ENCODE results near the gene SLC29A3. TPM values are rescaled to one million over a fixed set of nuclear protein-coding genes. Genes with fewer than 3 reads are reported as not detected.

SLC29A3 gene
- polyA plus RNA-seq, 3 donors, result 9.7 to 28.4 (median 16.6) TPM

DNA sequence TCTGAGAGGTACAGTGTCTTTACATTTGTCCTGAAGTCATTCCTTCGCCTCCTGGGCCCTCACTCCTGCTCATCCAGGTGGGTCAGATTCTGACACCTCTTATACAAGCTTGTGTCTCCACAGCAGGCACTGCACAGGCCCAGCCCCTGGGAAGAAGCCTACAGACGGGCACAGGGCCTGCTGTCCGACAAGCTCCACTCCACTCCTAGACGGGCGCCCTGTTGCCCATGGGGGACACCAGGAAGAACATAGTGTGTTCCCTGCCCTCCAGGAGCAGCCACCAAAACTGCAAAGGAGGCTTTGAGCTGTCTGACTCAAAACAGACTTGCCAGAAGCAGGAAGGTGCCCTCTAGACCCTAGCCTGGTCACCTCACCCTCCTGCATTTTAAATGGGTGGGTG is 45.6 kb upstream of the SLC29A3 start:
- Histone ChIP-seq H3K9ac (ENCODE audit: insufficient read depth, low read length, poor library complexity, severe bottlenecking) (no peak overlapping the region), H3K4me1 (ENCODE audit: control insufficient read depth in 1 of 2, insufficient read depth in 2 of 2, low read length in 2 of 2) (peaks cover 18 to 25% of the 10 kb centered on the region in 2 donors), H3K9me3 (replicated peaks in 1 of 2; ENCODE audit: control insufficient read depth in 1 of 2, insufficient read depth in 1 of 2, low read length in 2 of 2) (no peaks in the 10 kb centered on the region), H3K27ac (ENCODE audit: low read depth in 1 of 2, low read length in 2 of 2) (no peak overlapping the region), H3K27me3 (ENCODE audit: control insufficient read depth in 2 of 2, insufficient read depth in 2 of 2, low read length in 2 of 2) (no peaks in the 10 kb centered on the region), H2AFZ (ENCODE audit: insufficient read depth, low read depth, low read length, poor library complexity, severe bottlenecking) (no peak overlapping the region), H4K20me1 (ENCODE audit: insufficient read depth, low read length) (no peaks in the 10 kb centered on the region), H3K36me3 (replicated peaks in 1 of 2; ENCODE audit: control insufficient read depth in 1 of 2, insufficient read depth in 2 of 2, low read length in 2 of 2) (no peaks in the 10 kb centered on the region), H3K4me3 (replicated peaks in 1 of 3; ENCODE audit: low read depth in 2 of 3, low read length in 3 of 3) (no peak overlapping the region), H3K4me2 (replicated peaks; ENCODE audit: extremely low read depth, low read length, poor library complexity, severe bottlenecking) (no peak overlapping the region), H3K79me2 (ENCODE audit: insufficient read depth, low read length) (no peaks in the 10 kb centered on the region)
- no peak for DNase-seq
- Mint-ChIP-seq H3K27ac (no peak overlapping the region), H3K4me3 (no peak overlapping the region), H3K36me3 (no peaks in the 10 kb centered on the region), H3K9me3 (peaks cover 0 to 2% (median 0%) of the 10 kb centered on the region in 7 donors), H3K27me3 (ENCODE audit: low read depth in 3 of 3) (peaks cover 0 to 1% (median 0%) of the 10 kb centered on the region in 3 donors), H3K4me1 (peaks cover 22% of the 10 kb centered on the region)
- TF ChIP-seq, protein P1, sequence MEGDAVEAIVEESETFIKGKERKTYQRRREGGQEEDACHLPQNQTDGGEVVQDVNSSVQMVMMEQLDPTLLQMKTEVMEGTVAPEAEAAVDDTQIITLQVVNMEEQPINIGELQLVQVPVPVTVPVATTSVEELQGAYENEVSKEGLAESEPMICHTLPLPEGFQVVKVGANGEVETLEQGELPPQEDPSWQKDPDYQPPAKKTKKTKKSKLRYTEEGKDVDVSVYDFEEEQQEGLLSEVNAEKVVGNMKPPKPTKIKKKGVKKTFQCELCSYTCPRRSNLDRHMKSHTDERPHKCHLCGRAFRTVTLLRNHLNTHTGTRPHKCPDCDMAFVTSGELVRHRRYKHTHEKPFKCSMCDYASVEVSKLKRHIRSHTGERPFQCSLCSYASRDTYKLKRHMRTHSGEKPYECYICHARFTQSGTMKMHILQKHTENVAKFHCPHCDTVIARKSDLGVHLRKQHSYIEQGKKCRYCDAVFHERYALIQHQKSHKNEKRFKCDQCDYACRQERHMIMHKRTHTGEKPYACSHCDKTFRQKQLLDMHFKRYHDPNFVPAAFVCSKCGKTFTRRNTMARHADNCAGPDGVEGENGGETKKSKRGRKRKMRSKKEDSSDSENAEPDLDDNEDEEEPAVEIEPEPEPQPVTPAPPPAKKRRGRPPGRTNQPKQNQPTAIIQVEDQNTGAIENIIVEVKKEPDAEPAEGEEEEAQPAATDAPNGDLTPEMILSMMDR (IDR thresholded peaks at IDR 0.05), result no peak
- WGBS (ENCODE audit: insufficient coverage), result 94% methylated on average over 3 of the region's 5 CpGs
- intact Hi-C loops (cut with micrococcal nuclease), result no loop called here

DNA sequence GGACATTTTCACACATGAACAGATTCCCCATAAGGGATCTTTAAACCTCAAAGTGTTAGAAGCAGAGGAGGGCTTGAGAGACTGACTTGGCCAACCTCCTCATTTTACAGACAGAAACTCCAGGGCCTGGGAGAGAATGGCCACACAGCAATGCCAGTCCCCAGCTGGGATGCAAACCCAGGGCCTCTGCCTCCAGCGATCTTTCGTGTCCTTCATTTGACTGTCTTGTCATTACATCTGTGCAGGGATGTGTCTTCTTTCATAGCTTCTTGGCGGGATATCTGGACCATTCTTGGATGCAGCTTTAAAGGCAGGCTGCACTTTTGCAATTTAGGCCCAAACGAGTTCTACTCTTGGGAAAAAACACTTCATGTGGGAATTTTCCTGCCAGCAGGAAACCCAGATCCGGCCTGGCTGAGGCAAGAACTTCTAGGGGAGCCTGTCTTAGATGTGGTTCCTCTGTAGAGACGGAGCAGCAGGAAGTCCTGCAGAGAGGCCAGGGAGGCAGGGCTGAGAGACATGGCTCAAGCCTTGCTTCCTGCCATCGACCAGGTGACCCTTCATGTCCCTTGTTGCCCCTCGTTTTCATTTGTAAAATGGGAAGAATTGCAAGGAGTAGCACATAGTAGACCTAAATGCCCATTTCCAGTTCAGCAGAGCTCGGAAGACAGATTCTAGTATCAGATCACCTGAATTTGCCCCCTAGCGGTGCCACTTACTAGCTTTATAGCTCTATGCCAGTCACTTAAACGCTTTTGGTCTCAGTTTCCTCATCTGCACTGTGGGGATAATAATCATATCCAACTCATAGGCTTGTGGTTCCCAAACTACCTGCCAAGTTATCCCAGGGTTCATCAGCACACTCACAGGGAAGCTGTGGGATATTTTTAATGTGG is 43.9 kb upstream of the SLC29A3 start:
- H3K27me3 ChIP-seq (ENCODE audit: control insufficient read depth in 2 of 2, insufficient read depth in 2 of 2, low read length in 2 of 2), result no peaks in the 10 kb centered on the region
- no peak overlapping the region for H3K4me3 ChIP-seq (replicated peaks in 1 of 3; ENCODE audit: low read depth in 2 of 3, low read length in 3 of 3)
- H3K27ac ChIP-seq (ENCODE audit: low read depth in 1 of 2, low read length in 2 of 2), result no peak overlapping the region
- Mint-ChIP-seq H3K4me3 (no peak overlapping the region), H3K27ac (peak overlapping the region in 1 of 7 donors; percentile 70), H3K4me1 (peaks cover 33% of the 10 kb centered on the region), H3K9me3 (peaks cover 0 to 2% (median 0%) of the 10 kb centered on the region in 7 donors), H3K36me3 (no peaks in the 10 kb centered on the region), H3K27me3 (ENCODE audit: low read depth in 3 of 3) (peaks cover 0 to 2% (median 0%) of the 10 kb centered on the region in 3 donors)
- intact Hi-C loops (cut with micrococcal nuclease), result no loop called here
- WGBS (ENCODE audit: insufficient coverage), result 46% methylated on average over 11 of the region's 11 CpGs
- peak in 1 of 3 donors; percentile 9 for DNase-seq
- H3K4me2 ChIP-seq (replicated peaks; ENCODE audit: extremely low read depth, low read length, poor library complexity, severe bottlenecking), result no peak overlapping the region
- H3K9me3 ChIP-seq (replicated peaks in 1 of 2; ENCODE audit: control insufficient read depth in 1 of 2, insufficient read depth in 1 of 2, low read length in 2 of 2), result no peaks in the 10 kb centered on the region
- H3K36me3 ChIP-seq (replicated peaks in 1 of 2; ENCODE audit: control insufficient read depth in 1 of 2, insufficient read depth in 2 of 2, low read length in 2 of 2), result no peaks in the 10 kb centered on the region
- no peaks in the 10 kb centered on the region for H3K79me2 ChIP-seq (ENCODE audit: insufficient read depth, low read length)
- no peaks in the 10 kb centered on the region for H4K20me1 ChIP-seq (ENCODE audit: insufficient read depth, low read length)
- TF ChIP-seq, protein P1 (IDR thresholded peaks at IDR 0.05), result no peak
- H2AFZ ChIP-seq (ENCODE audit: insufficient read depth, low read depth, low read length, poor library complexity, severe bottlenecking), result no peak overlapping the region
- H3K9ac ChIP-seq (ENCODE audit: insufficient read depth, low read length, poor library complexity, severe bottlenecking), result no peak overlapping the region
- peaks cover 32 to 41% of the 10 kb centered on the region in 2 donors for H3K4me1 ChIP-seq (ENCODE audit: control insufficient read depth in 1 of 2, insufficient read depth in 2 of 2, low read length in 2 of 2)

Measured in CD14-positive monocyte (primary cell).